HG03469 (cell line): Measurements from ENCODE around the gene HIVEP2.

Source experiments
- ATAC-seq: cut with Tn5 transposase; IDR thresholded peaks from one replicate; pipeline ENCODE4 v1.9.1; 2021; ENCODE audit warnings: mild to moderate bottlenecking, moderate library complexity, moderate number of reproducible peaks; ENCODE audit not compliant: unreplicated experiment

HIVEP2 gene

DNA sequence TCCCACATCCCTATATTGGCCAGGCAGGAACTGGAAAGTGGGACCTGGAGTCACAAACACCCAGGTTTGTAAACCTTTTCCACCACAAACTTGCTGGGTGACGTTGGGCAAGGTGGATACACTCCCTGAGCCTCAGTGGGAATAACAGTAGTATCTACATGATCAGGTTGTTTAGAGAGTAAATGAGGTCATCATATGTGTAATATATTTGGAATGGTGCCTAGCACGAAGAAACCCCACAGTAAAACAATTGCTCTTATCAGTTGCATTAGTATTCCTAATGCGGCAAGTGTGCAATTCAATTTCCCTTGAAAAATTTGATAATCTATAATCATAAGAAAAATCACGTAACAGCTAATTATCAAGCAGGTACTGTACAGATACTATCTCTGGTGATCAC, 51.9 kb downstream of the HIVEP2 start:
- ATAC-seq = no peak

- no peak for ATAC-seq
Observed at GRCh38 chr6:142892254-142893021, 52.5 kb downstream of the HIVEP2 start.

DNA sequence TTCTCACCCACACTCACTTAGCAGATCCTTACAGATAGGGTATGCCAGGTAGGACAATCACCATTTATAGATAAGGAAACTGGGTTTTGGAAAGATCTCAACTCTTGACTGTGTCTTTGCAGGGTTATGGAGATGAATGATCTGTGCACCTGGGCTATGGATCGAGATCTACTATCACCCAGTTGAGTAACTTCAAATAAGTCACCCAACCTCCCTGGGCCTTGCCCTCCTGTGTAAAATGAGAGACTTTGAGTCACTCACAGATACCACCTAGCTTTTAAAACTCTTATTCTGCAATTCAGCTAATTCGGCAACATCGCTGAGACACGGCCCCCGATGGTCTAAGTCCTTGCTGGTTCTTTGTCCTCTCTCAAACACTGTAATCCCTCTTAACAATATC, 53.5 kb downstream of the HIVEP2 start:
- ATAC-seq = no peak

DNA sequence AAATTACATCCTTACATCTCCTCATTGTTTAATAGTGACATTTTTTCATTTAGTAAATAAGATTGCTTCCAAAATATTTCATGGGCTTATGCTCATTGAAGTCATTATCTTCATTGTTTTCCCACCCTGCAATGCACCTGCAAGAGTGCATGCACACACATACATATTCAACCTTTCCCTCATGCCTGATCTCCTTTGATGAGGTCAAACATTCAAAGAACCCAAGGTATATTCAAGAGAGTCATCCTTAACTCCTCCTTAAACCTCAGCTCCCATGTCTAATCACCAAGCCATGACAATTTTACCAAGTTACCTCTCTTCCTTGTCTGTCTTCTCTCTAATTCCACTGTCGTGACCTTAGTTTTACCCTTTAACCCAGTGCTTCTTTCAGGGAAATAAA, 56.5 kb downstream of the HIVEP2 start:
- no peak for ATAC-seq

DNA sequence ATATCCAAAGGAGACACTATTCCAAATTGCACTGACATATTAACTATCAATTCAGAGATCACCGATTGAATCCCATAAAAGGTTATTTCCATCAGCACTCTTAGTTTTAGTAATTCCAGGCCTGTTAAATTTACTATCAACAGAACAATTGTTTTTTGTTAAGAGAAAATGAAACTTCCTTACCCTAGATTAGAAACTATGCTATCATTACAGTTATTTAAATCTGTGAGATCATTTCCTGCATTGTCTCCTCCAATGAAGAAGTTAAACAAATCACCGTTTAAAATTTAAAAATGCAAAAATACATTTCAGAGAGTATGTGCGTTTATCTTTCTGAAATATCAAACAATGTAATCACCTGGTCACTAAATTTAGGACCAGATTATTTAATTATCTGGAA, 57.5 kb downstream of the HIVEP2 start:
- no peak for ATAC-seq

- ATAC-seq = peak; percentile 61
Observed at GRCh38 chr6:142886431-142887170, 58.4 kb downstream of the HIVEP2 start.

- ATAC-seq = peak; percentile 68
Observed at GRCh38 chr6:142885182-142885867, 59.7 kb downstream of the HIVEP2 start.

DNA sequence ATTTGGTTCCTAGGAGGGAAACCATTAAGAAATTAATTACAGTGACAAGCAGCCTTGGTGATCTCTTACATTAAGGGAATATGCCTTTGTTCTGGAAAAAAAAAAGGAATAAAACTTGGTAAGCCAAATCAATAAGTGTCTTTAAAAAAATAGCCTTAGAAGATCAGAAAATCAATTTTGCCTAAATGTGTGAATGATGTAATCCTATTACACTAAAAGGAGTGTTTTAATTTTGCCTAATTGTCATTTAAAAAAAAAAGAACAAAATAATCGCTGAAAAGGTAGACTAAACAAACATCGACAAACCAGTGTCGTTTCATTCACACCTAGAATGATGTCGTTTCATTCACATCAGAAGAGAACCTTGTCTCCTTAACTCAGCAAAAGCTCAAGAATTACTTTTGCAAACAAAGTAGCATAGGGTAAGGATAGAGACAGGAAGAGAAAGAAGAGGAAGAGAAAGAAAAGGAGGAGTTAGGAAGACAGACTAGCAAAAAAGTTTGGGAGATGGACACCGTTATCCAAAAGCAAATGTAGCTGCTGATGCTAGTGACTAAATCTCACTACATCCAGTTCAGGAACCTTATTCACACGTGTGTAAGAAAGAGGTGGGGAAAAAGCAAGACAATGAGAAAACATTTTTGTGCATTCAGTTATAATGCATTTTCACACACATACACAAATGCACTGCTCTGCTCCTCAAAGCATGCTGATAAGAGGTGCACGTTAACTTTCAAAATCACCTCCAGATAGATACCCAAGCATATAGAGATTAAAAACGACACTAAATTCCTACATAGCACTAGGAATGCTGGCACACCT, 60.6 kb downstream of the HIVEP2 start:
- ATAC-seq = no peak

- ATAC-seq = no peak
Observed at GRCh38 chr6:142883011-142883410, 62.0 kb downstream of the HIVEP2 start.

DNA sequence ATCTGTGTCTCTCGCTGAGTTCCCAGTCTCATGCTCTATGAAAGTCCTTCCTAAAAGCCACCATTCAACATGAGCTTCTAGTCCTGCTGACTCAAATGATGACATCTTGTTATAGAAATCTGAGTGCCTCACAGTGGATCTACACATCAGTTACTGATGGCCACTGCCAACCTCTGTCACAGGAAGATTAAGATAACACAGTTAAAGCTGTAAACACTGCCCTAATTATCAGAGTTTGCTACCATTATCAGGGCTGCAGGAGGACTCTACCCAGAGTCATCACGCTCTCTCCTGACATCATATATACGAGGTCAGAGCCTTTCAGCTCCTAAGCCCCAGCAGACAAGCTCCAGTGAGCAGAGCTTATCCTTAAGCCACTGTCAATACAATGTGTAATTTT, 63.2 kb downstream of the HIVEP2 start:
- no peak for ATAC-seq

GRCh38 chr6:142881290-142881689, 63.7 kb downstream of the HIVEP2 start:
- ATAC-seq = no peak

DNA sequence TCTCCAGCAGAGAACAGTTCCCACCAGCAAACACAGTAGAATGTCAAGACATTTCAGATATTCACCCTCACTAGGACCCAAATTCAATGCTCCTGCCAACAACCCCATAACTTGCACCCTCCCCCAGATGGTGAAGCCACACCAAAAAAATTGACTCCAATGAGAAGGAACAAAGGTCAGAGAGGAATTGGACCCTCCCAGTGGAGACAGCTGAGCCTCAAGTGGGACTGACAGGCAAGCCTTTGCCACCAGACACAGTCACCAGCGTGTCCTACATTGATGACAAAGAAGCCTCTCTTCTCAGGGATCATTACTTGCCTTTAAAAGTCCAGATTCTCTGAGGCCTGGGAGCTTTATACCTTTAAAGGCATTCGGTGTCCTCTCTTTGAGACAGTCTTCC, 64.8 kb downstream of the HIVEP2 start:
- ATAC-seq = no peak

DNA sequence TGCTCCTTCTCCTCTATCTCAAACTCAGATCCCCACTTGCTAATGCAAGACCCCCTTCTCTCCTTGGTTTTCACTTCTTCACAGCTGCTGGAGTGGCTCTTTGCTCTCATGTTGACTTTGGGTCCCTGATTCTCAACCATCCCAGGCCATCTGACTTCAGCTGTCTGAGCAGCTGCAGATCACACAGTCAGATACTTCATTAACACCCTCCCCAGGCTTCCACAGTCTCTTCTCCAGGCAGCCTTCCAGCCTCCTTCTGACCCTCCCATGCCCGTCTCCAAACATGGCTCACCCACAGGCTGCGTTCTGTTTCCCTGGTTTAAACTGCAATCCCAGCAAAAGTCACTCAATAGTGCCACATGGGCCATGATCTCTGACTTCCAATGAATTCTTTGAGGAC, 65.4 kb downstream of the HIVEP2 start:
- no peak for ATAC-seq

- ATAC-seq = no peak
Observed at GRCh38 chr6:142879076-142879475, 65.9 kb downstream of the HIVEP2 start.

GRCh38 chr6:142878407-142878806, 66.6 kb downstream of the HIVEP2 start:
- ATAC-seq = no peak

DNA sequence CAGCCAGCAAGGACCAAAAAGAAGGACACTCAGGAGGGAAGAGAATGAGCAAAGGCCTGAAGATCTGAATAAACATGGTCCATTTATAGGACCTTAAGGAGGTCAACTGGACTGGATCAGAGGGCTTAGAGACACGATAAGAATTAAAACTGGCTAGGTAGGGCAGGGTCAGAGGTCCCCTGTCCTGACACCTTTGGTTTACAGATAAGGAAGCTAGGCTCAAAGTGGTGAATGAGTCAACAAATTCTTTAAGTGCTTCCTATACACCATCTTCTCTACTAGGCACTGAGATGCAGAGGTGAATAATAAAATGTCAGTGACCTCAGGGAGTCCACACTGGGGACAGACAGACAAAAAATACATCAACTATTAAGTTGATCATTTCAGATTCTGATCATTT, 70.3 kb downstream of the HIVEP2 start:
- no peak for ATAC-seq

DNA sequence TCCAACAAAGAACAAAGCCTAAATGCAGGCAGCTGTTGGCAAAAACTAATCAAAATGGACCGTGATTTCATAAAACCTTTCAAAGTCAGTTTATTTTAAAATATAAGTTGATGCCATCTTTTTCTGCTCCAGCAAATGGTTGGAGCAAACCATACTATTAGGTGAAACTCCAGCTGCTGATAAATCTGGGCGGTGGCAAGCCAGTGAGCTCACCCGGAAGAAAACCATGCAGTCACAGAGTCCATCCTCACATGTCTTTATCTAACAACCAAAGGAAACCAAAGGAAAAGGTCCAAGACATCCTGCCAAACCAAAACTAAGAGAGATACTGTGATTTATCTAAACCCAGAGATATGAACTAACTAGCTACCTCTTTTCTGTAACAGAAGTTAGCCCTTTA, 72.6 kb downstream of the HIVEP2 start:
- ATAC-seq = no peak

DNA sequence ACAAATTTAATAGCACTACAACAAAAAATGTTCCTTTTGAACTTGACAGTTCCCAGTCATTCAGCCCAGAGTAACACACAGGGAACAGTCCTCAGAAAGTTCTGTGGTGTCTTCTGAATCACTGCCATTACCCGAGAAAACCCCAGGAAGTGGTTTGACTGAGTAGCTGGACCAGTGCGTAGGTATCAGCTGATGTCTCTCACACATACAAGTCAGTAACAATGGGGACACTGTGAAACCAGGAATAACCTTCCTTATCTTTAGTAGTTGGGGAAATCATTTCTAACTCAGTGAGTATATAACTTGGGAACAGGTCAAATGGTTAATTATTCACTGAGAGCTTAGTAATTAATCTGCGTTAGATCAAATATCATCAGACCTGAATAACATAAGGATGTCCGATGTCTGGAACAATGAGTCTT, 73.1 kb downstream of the HIVEP2 start:
- peak; percentile 91 for ATAC-seq

DNA sequence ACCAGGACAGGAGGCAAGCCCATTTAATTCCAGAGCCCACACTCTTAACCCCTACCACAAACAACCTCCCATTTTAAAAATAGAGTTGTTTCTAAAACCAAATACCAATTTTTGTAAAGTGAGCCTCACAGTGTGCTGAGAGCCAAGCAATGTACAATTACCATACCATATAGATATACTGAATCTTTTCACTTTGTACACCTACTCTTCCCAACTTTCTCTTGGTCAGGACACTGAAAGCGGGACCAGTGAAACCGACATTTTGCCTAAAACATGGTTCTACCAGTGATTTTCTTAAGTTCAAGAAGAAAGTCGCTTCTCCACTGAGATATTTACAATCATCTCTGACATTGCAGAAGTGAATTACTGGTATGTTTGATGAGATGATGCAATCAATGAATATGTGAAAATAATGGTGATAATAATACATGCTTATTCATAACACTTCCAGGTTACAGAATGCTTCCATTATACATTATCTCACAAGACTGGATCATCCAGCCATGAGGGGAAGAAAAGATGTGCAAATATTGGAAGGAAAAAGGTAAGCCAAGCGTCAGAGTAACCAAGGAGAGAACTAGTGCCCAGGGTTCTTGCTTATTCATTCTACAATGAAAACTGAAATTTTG, 74.1 kb downstream of the HIVEP2 start:
- no peak for ATAC-seq

DNA sequence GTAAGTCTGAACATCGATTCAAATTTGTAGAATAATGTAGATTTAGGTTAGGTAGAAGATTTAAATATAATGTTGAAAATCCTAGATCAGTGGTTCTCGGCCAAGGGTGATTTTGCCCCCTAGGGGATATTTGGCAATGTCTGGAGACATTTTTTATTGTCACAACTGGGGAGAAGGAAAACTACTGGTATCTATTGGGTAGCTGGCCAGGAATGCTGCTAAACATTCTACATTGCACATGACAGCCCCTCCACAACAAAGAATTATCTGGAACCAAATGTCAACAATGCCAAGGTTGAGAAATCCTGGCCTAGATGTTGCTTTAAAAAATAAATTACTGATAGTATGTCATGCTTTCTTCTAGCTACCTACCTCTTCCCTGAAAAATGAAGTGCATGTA, 76.1 kb downstream of the HIVEP2 start:
- ATAC-seq = no peak
